IPS-18c (cell line): ENCODE results near the gene GABARAP.
A peak's percentile ranks its signal among the peaks of the same experiment; 100 is the strongest.
"Not testable (repeated sequence)": the region's sequence is repeated elsewhere in the genome, so short reads cannot be mapped to it uniquely, and the experiment has no call there.

Source experiments
- H3K4me3 ChIP-seq: 2 replicates; pipeline ENCODE4 v1.7.0; 2013; ENCODE audit warnings: low read depth, mild to moderate bottlenecking, low read length, moderate library complexity; ENCODE audit not compliant: insufficient read depth
- H3K9me3 ChIP-seq: one replicate; pipeline ENCODE4 v1.6.1; 2013; ENCODE audit warnings: mild to moderate bottlenecking, low read length, moderate library complexity; ENCODE audit not compliant: control insufficient read depth, insufficient read depth

GABARAP gene

DNA sequence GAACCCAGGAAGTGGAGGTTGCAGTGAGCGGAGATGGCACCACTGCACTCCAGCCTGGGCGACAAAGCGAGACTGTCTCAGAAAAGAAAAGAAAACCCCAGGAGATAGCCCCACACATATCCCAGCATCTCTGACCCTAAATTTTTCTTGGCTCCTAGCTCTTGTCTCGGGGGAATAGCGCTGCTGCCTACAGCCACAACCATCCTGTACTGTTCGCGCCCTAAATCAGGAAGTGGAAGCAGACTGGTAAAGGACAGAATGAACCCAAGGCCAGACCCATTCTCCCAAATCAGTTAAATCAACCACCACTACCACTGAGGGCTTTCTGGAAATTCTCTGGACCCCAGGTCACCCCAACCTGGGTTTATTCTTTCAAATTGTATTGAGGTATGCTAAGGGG is 7.6 kb upstream of the GABARAP start:
- Histone ChIP-seq H3K4me3 (peak overlapping the region; percentile 87; the same call in 1 of the 2 replicates), H3K9me3 (peaks cover 2% of the 10 kb centered on the region)

DNA sequence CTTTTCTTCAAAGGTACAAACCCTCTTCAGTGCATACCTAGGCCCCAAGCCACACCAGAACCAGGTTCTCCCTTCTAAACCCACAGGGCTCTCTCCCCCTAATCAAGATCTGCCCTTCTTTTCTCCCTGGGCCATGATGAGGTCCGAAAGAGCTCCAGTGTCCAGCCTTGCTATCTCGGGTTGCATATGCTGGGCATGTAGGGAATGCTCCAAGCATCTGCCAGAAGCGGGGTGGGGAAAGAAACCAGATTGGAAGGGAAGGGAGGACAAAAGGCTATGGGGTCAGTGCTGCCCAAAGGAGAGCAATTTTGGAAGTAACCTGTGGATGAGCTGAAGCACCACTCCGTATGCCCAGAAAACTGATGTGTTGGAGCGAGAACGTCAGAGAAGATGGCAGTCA is 7.0 kb upstream of the GABARAP start:
- no peak overlapping the region for H3K4me3 ChIP-seq
- H3K9me3 ChIP-seq, result peaks cover 2% of the 10 kb centered on the region

DNA sequence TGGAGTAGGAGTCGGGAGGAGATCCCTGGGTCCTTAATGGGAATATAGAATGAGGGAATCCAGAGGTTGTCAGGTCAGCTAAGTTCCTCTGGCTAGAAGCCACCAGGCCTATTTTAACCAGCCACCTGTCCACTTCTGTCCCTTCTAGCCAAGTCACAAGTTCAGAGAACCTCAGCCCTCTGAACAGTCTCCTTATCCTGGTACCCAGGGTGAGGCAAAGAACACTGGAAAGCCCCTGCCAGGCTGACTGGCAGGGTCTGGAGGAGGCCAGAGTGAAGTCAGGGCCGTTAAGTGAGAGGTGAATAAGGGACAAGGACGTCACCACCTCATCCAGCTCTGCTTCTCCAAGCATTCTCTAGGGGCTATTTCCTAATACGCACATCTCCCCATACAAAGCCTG is 6.5 kb upstream of the GABARAP start:
- no peak overlapping the region for H3K4me3 ChIP-seq
- peaks cover 2% of the 10 kb centered on the region for H3K9me3 ChIP-seq

DNA sequence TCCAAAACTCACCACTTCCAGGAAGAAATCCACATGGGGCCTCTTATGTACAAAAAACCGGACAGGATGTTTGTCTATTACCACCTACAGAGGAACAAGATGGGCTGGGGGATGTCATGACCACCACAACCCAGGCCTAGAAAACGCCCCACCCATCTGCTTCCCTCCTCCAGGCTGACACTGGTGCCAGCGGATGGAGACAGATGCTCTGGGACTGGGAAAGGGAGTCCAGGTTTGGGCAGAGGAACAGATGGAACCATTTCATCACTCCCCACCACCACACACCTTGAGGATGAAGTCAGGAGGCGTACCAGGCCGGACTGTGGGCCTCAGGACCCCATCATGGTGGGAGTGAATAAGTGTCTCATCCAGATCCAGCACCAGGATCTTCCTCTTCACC is 4.5 kb upstream of the GABARAP start:
- H3K4me3 ChIP-seq, result no peak overlapping the region
- peaks cover 2% of the 10 kb centered on the region for H3K9me3 ChIP-seq

DNA sequence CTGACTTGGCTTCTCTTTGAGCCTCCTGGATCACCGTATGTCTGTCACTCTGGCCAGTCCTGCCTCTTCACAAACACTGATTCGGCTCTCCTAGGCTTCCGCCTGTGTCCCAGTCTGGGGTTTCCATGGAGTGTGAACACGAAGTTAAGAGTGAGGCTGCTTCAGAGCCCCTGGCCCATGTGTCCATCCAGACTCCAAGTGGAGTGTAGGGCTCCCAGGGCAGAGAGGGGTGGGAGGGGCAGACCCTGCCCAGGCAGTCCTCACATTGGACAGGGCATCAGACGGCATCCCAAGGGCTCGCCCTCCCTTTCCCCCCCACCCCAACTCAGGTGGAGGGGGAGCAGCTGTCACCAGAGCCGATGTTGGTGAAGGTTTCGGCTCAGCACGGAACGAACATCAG is 1.6 kb upstream of the GABARAP start:
- H3K9me3 ChIP-seq, result not testable (repeated sequence)

DNA sequence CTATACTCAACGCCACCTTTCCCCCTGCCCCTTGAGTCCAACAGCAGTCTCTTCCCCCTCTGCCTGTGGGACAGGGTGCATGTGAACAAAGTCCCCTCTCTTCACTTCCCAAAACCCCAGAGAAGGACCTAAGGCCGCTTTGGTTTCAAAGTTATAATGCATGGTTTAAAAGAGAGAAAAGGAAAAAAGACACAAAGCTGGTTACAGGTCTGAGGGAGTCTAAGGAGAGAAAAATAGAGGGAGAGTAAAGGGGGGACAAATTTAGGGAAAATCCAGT is 1.1 kb upstream of the GABARAP start:
- Histone ChIP-seq H3K4me3 (peak overlapping the region; percentile 97; the same call in 1 of the 2 replicates), H3K9me3 (no peaks in the 10 kb centered on the region)

More for the DNA sequence above, 1.6 kb upstream of the GABARAP start:
- H3K4me3 ChIP-seq, result not testable (repeated sequence)

DNA sequence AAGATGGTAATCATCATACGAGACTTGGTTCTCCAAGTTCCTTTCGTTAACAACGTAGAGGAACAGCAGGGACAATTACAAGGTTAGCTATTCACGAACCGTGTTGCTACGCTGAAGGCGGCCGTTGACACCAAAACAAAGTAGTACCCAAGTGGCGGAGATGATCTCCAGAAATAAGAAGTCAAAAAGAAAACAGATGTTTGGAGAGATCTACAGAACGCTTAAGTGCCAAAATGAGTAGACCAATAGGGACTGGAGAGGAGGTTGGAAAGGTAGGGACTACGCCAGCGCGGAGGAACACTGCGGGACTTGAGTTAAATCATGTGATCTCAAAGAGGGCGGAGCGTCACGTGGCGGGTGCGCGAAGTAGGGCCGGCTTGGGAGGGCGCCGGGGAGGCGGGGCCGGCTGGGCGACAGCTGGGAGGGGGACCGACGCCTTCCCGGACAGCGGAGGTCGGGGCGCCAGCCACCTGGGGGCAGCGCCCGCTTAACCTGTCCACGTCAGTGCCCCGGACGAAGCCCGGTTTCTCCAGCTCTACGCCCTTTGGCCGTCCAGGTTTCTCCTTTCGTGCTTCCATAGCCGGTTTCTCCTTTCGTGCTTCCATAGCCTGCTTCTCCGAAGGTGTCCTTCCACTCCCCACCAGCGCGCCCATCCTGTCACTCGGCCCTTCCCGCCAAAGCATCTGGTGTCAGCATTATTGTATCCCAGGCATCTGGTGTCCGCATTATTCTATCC is 636 bp upstream of the GABARAP start:
- H3K9me3 ChIP-seq, result no peaks in the 10 kb centered on the region
- H3K4me3 ChIP-seq, result peak overlapping the region; percentile 97

DNA sequence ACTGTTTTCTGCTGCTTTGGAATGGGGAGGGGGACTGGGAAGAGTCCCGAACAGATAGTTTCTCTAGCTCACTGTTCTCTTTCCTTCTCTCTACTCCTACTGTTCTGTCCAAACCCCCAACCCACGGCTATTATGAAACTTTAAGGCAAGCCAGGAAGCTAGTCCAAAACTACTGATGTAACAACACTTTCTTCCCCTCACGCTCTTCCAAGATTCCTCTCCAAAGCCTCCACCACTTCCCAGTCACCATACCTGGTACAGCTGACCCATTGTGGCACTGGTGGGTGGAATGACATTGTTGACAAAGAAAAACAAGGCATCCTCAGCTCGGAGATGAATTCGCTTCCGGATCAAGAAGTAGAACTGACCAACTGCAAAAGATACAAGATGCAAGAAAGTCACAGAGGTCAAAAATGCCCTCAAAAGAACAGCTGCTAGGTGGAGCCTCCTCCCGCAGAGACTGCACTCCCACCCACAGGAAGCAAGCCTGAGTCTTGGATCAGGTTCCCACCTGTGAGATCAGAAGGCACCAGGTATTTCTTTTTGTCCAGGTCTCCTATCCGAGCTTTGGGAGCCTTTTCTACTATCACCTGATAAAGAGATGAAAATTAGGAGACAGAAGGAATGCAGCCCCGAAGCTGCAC is 1.0 kb downstream of the GABARAP start:
- Histone ChIP-seq H3K4me3 (peak overlapping the region; percentile 97), H3K9me3 (no peaks in the 10 kb centered on the region)

DNA sequence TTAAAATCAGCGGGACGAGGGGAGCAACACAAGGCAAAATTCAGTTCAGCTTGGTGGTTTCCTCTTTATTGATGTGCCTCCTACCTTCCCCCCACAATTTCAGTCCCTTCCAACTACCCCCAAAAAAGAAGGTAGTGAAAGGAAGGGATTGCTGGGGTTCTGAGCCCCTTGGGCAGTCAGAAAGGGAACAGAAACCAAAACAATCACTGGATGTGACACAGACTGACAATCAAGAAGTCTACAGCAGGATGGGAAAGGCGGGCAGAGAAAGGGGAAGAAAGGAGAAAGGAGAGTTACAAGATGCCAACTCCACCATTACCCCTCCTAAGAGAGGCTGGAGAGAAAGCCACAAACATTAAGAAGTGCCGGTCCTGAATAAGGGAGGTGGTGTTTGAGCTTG is 1.9 kb downstream of the GABARAP start:
- Histone ChIP-seq H3K9me3 (no peaks in the 10 kb centered on the region), H3K4me3 (0 out of 2 replicates have a peak overlapping the region, but pooled peaks have one; percentile 20)

DNA sequence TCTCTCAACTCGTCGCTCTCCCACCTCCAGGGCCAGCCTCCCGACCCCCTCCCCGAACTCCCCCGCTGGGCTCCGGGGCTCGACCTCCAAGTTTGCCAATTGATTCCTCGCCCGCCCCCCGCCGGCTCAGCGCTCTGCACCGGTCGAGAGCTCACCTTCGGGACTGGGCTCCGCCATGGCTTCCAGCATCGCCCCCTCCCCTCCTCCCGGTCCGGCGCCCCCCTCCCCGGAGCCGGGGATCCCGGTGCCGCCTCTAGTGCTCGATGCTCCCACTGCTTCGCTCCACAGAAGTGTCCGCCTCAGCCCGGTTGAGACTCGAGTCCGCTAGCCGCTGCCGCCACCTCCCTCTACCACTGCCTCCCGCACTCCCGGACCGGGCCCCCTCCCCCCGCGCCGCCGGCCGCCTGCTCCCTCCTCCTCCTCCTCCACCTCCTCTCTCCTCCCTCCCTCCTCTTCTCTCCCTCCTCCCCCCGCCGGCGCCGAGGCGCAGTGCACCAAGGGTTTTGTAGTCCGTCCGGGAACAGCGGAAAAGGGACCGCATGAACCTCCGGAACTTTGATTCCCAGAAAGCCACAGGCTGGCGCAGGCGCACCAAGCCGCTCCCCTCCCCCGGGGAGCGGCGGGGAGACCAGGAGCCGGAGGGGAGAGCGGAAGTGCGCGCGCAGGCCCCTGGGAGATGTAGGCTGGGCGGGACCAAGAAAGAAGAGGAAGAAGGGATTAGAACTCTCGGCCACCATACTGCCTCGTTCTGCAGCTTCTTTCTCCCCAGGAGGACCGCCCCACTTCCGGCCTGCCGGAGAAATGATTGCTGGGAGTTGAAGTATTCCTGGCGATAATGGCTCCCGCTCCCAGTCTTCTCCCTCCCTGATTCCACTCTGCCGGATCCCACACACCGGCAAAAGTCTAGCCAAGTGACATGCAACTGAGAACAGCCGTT is 2.9 kb downstream of the GABARAP start, which contains the start of gene PHF23:
Gene PHF23, minus strand, starts transcription at position 367 of the 937 bp plus-strand sequence. Its CDS starts 178 bp downstream, at position 189.
- no peaks in the 10 kb centered on the region for H3K9me3 ChIP-seq
- H3K4me3 ChIP-seq, result peak within 1 kb of the TSS; percentile 96

DNA sequence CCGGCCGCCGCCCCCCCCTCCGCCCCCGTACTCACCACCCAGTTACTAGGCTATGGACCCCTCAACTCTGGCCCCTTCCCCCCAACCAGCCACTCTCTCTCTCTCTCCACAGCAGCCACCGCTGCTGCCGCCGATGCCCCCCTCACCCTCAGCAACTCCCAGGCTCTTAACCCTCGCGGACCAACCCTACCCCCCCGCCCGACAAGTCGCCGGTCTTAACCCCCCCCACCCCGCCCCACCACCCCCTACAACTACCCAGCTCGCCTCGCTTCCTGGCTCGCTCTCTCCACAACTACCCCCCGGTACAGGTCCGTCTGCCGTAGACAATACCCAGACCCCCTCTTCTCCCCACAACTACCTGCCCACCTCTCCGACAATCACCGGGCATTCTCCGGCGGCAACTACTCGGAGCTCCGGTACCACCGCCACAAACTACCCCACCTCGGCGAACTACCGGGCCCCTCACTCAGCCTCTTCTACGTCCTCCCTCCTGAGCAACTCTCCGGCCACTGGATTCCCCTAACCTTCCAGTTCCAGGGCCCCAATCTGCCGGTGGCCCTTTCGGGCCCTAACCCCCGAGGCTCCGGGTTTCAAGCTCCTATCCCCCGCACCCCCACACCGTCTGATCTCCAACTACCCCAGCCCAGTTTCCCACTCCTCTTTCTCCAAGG is 3.7 kb downstream of the GABARAP start:
- peak overlapping the region; percentile 96 for H3K4me3 ChIP-seq
- H3K9me3 ChIP-seq, result no peaks in the 10 kb centered on the region

DNA sequence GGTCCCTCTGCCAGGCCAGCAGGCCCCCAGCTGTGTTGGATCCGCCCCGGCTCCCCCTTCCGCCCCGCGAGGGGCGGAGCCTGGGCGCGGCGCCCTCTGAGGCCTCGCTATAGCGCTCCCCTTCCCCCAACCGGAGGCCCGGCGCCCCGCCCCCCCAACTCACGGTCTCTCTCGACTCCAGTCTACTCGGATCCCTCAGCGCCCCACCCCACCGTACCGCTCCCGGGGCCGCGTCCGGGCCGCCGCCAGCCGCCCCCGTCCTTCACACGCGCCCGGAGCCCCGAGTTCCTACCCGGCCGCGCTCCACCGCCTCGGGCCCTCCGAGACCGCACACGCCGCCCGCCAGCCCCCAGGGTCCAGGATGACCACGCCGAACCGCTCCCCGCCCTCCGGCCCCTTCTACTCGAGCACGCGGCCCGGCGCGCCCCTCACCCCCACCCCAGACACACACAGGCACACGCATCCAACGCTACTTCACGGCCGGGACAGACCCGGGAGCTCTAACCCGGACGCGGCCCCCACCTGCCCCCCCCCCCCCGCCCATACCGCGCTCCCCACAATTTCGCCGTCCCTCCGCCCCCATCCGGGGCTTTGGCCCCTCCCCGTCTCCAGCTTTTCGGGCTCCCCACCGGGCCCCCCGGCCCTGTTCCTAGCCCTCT is 4.4 kb downstream of the GABARAP start:
- H3K9me3 ChIP-seq, result no peaks in the 10 kb centered on the region
- peak overlapping the region; percentile 96 for H3K4me3 ChIP-seq

DNA sequence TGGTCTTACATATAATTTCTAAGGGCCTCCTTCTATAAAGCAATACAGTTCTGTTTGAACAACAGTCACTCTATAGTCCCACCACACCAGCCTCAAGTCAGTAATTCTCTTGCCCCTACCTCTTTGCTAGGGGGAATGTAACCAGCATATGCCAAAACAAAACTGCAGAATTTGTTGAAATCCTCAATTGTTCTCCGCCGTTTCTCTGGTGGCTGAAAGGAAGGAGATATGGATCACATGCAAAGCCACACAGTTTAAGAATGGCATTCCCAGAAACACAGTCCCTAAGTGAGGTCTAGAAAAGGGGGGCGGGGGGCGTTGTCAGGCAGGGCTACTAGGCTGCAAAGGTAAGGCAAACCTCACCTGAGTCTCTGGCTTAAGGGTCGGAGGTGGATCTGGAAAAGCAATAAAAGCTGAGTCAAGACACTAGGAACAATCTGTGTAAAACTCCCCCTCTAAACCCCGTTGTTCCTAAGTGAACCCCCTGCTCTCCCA is 4.9 kb downstream of the GABARAP start:
- no peaks in the 10 kb centered on the region for H3K9me3 ChIP-seq
- H3K4me3 ChIP-seq, result peak overlapping the region; percentile 75

DNA sequence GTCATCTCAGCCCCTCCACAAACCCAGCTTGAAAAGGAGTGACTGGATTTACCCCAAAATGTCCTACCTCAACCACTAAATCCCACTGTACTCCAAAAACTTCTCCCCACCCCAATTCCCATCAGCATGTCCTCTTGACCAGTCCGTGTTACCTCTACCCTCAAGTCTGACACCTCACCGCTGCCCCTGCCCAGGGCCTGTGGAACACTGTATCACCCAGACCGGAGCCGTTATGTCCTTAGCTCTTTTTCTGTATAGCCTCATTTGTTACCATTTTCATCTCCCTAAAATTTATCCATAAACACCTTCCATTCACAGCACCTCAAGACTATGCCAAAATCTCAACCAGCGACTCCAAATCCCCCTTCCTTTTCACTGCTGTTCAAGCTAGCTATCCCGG is 5.4 kb downstream of the GABARAP start:
- Histone ChIP-seq H3K4me3 (no peak overlapping the region), H3K9me3 (no peaks in the 10 kb centered on the region)

DNA sequence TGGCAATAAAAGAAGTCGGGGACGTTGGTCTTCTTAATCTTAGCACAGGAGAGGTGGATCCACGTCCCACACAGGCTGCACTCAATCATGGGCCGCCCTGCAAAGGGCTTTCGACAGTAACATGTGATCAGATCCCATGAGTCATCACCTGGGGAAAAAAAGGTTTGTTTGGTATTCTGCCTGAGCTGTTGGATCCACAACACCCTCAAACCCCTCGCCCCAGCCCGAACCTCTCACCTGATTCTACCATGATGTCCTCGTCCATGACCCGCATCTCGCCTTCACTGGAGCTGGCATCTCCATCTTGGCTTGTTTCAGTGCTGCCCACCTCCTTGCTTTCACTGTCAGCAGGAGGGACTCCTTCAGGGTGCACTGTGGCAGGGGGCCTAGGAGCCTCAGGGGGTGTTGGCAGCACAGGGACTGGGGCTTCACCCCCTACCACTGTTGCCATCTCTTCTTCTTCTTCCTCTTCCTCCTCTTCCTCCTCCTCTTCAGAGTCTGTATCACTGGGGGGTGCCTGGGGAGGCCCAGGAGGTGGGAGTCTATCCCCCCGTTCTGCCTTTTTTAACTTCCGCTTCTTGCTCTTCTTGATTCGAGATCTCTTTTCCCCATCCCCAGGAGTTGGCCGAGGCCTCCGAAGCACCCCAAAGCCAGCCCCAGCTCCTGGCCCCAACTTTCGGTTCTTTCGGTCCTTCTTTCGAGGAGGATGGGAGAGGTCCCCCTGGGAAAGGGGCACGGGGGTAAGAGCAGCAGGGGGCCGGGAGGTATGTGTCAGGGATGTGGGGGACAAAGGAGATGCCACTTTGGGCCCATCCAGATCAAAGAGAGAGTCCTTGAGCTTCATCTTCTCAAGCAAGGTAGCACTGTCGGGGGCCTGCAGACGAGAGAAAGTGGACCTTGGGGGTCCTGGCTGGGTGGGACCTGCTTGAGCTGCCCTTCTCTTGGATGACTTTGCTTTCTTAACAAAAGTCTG is 6.3 kb downstream of the GABARAP start:
- Histone ChIP-seq H3K9me3 (no peaks in the 10 kb centered on the region), H3K4me3 (no peak overlapping the region; the same call in 1 of the 2 replicates)
